NT2/D1 (cell line): ENCODE results near the gene MAD2L2.

Source experiments
- SUZ12 ChIP-seq: IDR thresholded peaks from 2 replicates; pipeline ENCODE4 v1.6.1; 2011; ENCODE audit not compliant: insufficient read length, insufficient read depth; ENCODE audit errors: extremely low read depth
- YY1 ChIP-seq: IDR thresholded peaks from 2 replicates; pipeline ENCODE4 v1.6.1; 2011; ENCODE audit not compliant: insufficient read length, insufficient read depth
- ZNF274 ChIP-seq: IDR thresholded peaks from 2 replicates; pipeline ENCODE4 v1.6.1; 2011; ENCODE audit warnings: mild to moderate bottlenecking, low read depth, low read length

GRCh38 chr1:11641776-11642305, 39.1 kb downstream of the MAD2L2 start:
- TF ChIP-seq YY1: no peak
- TF ChIP-seq ZNF274: no peak
- no peak for TF ChIP-seq SUZ12
